GM12878 (cell line): Measurements from ENCODE around the gene SHB.

Source experiments
- BACH1 ChIP-seq: fragments of 450-650 bp; IDR thresholded peaks from 2 replicates; pipeline ENCODE4 v1.6.1; 2017; ENCODE audit warnings: mild to moderate bottlenecking, borderline replicate concordance
- CTCF ChIP-seq, 3 experiments: IDR thresholded peaks in 2 of 3; conservative IDR thresholded peaks in 1 of 3; 2 replicates each; pipeline ENCODE4 v1.5.1; 2011; ENCODE audit warnings: low read depth in 3 of 3, low read length in 3 of 3, mild to moderate bottlenecking in 3 of 3, control low read depth in 2 of 3, moderate library complexity in 2 of 3, inconsistent platforms in 1 of 3, mixed read lengths in 1 of 3; ENCODE audit not compliant: control insufficient read depth in 2 of 3, insufficient read depth in 1 of 3; ENCODE audit errors: extremely low read depth in 1 of 3
- ELK1 ChIP-seq: IDR thresholded peaks from 2 replicates; pipeline ENCODE4 v1.6.1; 2012; ENCODE audit warnings: low read depth, low read length, improper control_type of control experiment
- KDM1A ChIP-seq: fragments of 200-600 bp; sonication (generic); IDR thresholded peaks from 2 replicates; pipeline ENCODE4 v1.6.1; 2016; ENCODE audit warnings: borderline replicate concordance

GRCh38 chr9:38043931-38044623 is 24.9 kb downstream of the SHB start:
- TF ChIP-seq CTCF (IDR thresholded peaks at IDR 0.05 in 2 of 3, conservative IDR thresholded peaks at IDR 0.05 in 1 of 3; ENCODE audit: control insufficient read depth in 2 of 3, extremely low read depth in 1 of 3, insufficient read depth in 1 of 3, low read depth in 3 of 3, low read length in 3 of 3) (no peak), BACH1 (no peak), KDM1A (no peak), ELK1 (no peak)
